A673 (cell line): Measurements from ENCODE around the gene ADH1C.
"Not testable (repeated sequence)": the region's sequence is repeated elsewhere in the genome, so short reads cannot be mapped to it uniquely, and the experiment has no call there.

Experiments
- EZH2 ChIP-seq: fragments of 200-600 bp; sonication (generic); IDR thresholded peaks from 2 replicates; pipeline ENCODE4 v1.6.1; 2017; ENCODE audit warnings: borderline replicate concordance, low read depth, mild to moderate bottlenecking, mixed read lengths, antibody characterized with exemption, low read length; ENCODE audit not compliant: poor library complexity, severe bottlenecking
- TF ChIP-seq, protein P1 (sequence below): fragments of 300-800, 200-600 bp; sonication (generic); conservative IDR thresholded peaks from 2 replicates; pipeline ENCODE4 v1.5.1; 2017; ENCODE audit warnings: low read depth, mild to moderate bottlenecking, antibody characterized with exemption, low read length, moderate library complexity, mixed read lengths

DNA sequence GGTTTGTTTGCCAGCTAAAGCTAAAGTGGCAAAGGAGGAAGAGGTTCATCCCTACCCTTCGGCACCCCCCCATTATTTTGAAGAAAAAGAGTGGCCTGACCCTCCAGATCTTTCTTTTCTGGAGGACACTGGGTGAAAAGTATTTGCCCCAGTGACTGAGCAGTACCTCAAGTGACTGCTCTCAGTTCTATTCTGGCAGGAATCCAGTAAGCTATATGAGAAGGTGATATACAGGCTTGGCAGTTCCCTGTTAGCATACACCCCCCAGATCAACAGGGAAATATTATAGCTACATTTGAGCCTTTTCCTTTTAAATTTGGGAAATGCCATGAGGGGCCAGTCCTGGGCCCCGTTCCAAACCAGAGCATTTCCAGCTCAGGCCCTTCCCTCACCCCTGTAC lies 15.3 kb upstream of the ADH1C start:
- TF ChIP-seq, protein P1, sequence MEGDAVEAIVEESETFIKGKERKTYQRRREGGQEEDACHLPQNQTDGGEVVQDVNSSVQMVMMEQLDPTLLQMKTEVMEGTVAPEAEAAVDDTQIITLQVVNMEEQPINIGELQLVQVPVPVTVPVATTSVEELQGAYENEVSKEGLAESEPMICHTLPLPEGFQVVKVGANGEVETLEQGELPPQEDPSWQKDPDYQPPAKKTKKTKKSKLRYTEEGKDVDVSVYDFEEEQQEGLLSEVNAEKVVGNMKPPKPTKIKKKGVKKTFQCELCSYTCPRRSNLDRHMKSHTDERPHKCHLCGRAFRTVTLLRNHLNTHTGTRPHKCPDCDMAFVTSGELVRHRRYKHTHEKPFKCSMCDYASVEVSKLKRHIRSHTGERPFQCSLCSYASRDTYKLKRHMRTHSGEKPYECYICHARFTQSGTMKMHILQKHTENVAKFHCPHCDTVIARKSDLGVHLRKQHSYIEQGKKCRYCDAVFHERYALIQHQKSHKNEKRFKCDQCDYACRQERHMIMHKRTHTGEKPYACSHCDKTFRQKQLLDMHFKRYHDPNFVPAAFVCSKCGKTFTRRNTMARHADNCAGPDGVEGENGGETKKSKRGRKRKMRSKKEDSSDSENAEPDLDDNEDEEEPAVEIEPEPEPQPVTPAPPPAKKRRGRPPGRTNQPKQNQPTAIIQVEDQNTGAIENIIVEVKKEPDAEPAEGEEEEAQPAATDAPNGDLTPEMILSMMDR, result not testable (repeated sequence)
- TF ChIP-seq EZH2, result not testable (repeated sequence)
